GM19452 (cell line): Measurements from ENCODE around the gene MTUS2.

Source experiments
- ATAC-seq: cut with Tn5 transposase; IDR thresholded peaks from one replicate; pipeline ENCODE4 v1.9.1; 2021; ENCODE audit not compliant: unreplicated experiment

Gene MTUS2

DNA sequence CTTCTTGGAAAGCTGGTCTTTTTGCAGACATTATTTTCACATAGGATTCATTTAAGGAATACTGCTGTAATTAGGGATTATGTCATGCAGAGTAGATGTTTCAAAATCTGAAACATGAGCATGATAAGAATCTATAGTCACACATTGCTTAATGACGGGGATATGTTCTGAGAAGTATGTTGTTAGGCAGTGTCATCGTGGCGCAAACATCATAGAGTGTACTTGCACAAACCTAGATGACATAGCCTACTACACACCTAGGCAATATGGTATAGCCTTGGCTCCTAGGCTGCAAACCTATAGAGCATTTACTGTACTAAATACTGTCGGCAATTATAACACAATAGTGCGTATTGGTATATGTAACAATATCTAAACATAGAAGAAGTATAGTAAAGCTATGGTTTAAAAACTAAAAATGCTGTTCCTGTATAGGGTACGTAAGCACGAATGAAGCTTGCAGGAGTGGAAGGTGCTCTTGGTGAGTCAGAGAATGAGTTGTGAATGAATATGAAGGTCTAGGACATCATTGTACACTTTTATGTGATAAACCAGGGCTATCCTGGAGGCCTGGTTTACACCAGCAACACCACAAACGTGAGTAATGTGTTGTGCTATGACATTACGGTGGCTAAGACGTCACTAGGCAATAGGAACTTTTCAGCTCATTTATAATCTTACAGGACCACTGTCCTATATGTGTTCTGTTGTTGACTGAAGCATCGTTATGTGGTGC lies 283.1 kb downstream of the MTUS2 start:
- ATAC-seq: no peak

DNA sequence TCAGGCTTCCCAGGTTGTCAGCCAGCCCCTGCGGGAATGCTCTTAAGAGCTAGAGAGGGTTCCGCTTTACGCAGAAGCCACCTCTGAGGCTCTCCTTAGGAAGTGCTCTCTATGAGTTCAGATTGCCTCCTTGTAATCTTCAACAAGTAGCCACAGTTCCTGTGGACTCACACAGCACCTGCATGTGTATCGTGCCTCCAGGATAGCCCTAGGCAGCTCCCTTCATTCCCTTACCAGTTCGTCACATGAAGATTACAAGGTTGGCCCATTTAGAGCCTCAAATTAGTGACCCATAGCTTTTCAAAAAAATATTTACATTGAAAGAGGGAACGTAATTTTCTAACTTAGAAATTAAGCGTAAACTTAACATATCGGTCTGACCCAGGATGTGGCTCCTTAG lies 284.3 kb downstream of the MTUS2 start:
- no peak for ATAC-seq

DNA sequence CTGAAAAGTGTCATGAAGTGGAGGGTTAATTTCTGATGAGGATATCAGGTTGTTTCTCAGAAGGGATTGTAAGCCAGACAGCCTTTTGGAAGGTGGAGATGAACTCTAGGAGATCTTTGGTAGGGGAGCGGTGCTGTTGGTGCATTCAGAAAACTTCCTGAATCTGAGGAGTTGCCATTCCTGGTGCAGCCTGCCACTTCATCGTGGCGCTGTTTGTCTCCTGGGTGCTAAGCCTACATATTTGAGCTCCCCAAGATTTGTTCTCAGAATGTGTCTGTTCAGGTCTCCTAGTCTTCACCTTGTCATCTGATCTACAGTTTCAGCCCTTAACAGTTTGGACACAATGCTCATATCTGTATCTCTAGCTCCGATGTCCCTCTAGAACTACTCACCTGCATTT lies 285.6 kb downstream of the MTUS2 start:
- ATAC-seq: no peak

DNA sequence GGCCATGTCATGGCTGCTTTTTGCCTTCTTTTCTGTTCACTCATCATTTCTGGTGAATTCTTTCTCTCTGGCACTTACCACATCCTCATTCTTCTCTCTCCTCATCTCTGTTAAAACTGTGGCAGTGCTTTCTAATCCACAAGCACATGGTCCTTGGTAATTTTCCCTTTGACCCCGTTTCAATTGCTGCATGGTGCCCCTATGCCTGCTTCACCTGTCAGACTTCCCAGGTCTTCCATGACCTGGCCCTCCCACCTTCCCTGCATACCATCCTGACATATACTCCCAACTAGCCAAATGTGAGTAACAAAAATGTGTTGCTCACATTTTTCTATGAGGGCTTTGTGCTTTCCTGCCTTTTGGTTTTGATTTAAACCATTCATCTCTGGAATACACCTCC lies 286.5 kb downstream of the MTUS2 start:
- ATAC-seq: no peak

DNA sequence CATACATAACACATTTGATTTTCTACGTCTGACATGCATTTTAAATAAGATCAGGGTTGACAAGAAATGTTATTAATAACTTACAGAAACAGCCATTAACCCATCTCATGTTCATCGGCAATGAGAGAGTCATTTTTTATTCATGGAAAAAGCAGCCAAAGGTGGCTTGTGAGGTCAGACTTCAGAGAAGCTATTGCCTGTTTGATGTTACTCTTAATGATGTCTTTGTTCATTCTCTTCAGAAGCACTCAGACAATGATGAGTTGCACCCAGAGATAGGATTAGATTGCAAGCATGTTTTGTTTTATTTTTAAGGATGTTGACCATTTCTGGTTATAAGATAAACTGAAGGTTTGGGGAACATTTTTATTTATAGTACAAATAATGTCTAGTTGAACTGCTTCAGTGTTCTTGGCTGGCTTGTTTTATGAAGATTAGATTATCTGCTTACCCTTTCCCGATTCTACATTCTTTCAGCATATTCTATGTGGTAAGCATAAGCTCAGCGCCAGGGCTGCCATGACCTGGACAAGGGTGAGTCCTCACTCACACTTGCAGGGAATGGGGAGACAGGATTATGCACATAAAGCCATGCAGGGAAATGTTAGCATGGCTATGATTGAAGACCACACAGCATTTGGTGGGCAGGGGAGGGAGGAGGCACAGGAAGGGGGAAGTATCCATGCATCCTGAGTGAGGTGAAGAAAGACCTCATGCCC lies 288.1 kb downstream of the MTUS2 start:
- no peak for ATAC-seq

DNA sequence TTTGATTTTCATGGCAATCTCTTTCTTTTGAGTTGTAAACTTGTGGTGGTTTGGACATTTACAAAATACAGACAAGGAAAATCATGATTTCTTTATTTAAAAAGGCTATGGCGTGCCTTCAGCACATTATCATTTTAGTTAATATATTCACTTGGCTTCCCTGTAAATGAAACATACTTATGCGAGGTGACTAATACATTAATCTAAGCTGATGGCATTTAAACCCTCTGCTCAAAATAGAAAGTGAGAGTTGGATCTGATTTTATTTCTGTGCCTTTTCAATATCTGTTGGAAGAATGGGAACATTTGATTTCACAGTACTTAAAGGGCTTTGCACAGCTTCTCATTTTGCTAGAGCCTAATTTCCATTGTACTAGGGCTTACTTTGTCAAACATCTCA lies 289.8 kb downstream of the MTUS2 start:
- ATAC-seq: no peak

DNA sequence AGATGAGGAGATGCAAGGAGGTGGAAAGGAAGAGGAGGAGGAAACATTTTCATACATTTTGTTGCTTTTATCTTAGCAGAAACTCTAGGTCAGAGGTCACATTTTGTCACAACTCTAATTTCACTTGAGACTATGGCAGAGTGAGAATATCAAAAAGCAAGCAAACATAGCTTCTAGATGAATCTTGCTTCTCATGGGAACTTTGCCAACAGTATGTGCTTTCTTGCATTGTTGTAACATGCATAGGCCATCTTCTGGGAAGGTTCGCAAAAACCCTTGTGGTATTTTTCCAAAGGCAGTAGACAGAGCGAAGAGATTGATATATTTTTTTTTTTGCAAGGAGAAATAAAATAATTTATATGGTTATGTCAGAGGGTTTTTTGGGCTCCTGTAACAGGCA lies 291.3 kb downstream of the MTUS2 start:
- ATAC-seq: no peak

DNA sequence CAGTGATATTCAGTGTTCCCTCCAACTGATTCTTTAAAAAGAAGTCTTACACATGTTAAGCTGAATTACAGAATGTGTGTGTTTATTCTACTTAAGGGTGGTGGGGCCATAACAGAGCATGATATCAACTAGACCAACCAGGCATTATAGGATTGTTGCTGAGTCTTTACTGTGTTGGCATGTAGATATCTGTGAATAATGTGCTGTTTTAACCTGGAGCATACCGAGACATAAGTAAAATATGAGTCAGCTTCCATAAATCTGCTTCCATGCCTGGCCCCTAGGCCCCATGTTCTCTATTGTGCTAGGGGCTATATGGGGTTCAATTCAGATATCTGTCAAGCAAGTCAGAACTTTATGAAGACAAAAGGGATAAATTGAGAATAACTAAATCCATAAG lies 295.7 kb downstream of the MTUS2 start:
- no peak for ATAC-seq

DNA sequence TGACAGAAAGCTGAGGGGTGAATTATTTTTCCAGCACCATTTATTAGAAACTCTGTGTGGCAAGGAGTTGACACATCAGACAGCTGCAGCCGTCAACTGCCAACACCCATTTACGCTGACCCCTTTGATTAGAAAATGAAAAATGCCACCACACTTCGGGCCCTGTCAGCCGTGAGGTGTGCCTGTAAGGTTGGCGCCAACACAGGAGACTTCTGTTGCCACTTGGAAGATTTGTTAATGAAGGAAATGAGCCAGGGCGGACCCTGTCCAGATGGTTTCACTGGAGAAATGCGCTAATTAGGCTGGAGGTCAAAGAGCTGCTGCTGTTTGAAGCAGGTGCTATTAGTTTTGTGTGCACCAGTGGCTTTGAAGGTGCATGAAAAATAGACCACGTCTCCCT lies 297.5 kb downstream of the MTUS2 start:
- no peak for ATAC-seq

DNA sequence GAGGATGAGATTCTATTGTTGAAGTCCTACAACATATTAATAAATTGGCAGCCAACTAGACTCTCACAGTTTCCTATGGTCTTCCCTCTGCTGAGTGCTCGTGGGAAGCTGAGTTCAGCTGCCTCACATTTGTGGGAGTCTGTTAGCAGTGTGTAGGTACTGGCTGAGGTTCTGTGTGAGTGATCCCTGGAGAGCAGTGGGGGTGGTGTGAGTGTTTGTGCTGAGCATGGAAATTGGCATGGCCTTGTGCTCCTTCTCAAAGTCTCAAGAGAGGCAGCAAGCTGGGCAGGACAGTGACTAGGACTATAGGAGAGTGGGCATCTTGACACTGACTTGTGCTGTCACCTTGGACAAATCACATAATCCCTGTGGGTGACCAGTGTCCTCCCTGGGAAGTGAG lies 298.3 kb downstream of the MTUS2 start:
- ATAC-seq: no peak

DNA sequence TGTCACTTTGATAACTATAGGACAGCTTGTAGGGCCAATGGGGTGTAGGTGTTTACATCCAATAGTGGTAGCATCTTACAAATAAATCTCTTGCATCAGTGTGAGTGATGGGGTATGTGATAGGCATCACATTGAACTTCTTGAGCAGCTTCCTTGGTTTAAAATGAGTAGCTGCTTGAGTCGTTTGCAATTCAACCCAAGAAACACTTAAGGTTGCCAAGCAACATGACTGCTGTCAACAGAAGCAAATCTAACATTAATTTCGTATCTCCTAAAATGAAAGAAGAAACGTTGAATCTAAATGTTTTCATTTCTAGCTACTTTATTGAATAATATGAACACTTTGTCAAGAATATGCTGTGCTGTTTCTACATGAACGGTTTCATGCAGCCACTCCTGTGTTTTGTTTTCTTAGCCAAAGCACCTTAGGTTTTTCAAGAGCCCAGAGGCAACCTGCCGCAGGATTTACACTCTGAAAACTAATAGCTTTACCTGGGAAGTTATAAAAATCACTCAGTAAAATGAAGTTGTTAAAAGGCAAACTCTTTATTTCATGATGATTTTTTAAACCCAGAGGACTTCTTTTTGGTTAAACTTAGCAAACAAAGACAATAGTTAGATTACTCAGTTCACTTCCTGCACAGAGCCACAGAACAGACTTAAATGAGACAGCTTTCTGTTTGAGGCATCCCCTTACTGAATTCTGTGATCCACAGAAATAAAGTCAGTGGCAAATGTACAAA lies 305.2 kb downstream of the MTUS2 start:
- ATAC-seq: peak; percentile 65

DNA sequence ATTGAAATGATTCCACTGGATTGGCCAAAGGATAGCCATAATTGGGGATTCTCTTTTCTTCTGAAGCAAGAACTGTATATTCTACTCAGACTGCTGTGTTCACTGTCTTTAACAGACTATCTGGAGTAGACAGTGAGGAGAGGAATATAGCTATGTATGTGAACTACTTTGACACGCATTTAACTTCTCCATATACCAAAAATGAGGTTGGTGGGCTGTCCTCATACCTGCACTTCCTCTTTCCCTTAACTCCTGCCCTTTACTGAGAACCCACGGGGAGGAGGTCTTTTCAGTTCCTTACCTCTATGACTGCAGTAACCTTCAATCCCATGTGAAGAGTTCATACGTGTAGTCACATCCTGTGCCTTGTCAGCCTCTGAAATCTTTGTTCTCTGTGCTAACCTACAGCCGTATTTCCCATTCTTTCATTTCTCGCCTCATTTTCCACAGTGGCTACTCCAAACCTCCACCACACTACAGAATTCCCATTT lies 305.8 kb downstream of the MTUS2 start:
- ATAC-seq: peak; percentile 79

DNA sequence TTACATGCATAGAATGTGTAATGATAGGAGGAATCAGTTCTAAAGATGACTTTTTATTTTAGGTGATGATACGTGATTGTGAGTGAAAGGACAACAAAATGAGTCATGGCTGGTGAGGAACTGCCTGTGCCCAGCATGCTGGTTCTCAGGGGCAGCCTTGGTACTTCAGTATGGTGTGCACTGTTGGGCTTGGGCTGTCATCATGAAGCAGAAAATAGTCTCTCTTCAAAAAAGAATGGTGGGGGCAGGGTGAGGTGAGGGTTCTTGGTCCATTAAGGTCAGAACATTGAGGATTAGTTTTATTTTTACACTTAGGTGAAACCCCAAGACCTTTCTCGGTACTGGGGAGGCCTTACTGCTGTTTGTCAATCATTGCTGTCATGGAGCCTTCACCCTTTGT lies 309.5 kb downstream of the MTUS2 start:
- ATAC-seq: no peak

DNA sequence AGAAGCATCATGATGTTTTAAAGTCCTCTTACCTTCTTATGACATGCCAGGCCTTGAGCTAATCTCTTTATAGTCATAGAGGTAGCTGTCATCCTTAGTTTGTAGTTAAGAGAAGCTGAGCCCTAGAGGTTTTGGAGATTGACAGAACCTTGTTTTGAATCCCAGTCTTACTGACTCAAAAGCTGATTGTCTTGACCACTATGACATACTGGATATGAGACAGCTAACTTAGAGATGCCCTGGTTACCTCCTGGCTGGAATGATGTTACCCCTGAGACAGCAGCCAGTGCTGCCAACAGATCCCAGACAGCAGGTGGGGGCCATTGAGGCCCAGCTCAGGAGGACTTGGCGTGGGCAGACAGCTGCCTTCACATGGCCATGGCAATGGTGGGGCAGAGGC lies 311.0 kb downstream of the MTUS2 start:
- no peak for ATAC-seq

DNA sequence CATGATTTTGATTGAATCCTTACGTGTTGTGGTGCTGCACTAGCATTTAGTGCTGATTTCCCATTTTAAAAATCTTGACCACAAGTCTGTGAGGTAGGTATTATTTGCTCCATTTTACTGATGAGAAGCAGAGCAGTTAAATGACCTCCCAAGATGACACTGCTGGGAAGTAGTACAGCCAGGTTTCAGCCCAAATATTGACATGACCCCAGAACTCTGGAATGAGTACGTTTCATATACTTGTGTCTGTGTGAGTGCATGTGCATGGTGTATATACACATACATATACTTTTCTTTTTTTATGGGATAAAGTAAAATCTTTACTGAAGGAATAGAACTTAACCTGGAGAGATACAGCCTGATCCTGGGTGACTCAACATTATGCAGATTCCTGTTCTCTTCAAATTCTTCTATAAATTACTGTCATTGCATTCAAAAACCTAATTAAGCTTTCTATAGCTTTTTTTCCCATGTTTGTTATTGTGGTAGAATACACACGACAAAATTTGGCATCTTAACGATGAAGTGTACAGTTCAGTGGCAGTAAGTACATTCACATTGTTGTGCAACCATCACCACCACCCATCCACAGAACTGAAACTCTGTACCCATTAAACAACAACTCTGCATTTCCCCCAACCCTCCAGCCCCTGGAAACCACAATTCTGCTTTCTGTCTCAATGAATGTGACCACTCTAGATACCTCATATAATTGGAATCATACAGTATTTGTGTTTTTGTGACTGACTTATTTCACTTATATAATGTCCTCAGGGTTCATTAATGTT lies 311.9 kb downstream of the MTUS2 start:
- no peak for ATAC-seq

DNA sequence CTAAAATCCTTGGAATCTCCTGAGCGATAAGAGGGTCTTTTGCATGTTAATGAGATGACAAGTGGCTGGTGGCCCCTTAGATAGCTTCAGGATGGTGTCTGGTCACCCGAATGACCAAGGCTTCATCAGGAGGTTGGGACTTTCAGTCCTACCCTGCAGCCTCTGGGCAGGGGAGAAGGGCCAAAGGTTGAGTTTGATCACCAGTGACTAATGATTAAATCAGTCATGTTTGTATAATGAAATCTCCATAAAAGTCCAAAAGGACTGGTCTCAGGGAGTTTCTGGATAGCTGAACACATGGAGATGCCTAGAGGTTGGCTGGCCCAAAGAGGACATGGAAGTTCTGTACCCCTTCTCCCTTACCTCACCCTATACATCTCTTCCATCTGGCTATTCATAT lies 316.2 kb downstream of the MTUS2 start:
- no peak for ATAC-seq

DNA sequence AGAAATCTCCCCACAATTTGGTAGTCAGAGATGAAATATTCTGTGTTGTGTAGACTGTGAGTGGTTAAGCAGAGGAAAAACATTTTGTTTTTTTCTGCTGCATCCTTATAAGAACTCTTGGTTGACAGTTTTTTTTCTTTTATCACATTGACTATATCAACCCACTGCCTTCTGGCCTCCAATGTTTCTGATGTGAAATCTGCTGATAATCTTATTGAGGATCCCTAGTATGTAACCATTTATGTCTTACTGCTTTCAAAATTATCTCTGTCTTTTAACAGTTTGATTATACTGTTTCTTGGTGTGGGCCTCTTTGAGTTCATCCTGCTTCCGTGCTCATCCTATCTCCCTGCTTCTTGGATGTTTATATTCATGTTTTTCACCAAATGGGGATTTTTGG lies 316.9 kb downstream of the MTUS2 start:
- no peak for ATAC-seq

DNA sequence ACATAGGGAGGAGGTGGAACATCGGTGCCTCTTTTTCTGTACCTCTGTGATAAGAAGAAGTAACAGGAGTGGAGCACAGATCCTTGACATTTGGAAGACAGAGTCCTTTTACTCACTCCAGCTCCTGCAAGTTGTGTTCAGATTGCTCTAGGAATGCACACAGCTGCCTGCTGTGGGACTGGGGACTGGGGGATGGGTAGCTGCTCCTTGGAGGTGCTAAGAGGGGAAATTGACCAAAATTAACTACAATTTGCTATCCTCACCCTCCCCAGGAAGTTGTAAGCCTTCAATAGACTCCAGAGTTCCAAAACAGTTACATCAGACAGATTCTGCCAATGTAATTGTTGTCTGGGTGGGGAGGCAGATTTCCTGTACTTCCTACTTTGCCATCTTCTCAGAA lies 317.9 kb downstream of the MTUS2 start:
- no peak for ATAC-seq

DNA sequence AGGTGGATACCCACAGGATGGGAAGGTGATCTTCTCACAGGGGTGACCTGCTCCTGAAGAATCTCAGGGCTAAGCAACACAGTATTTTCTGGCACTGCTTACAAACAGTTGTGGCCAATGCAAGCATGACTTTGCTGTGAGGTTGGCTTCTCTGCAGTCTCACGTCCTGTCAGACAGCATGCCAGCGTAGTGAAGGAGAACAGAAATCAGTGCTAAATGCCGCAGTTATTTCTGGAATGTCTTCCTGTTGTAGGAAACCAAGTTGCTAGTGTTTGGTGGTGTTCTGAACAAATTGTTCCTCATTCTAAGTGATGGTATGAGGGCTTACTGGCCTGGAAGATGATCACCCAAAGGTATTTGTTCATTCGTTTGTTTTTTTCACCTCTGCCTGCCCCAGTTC lies 320.1 kb downstream of the MTUS2 start:
- ATAC-seq: no peak

DNA sequence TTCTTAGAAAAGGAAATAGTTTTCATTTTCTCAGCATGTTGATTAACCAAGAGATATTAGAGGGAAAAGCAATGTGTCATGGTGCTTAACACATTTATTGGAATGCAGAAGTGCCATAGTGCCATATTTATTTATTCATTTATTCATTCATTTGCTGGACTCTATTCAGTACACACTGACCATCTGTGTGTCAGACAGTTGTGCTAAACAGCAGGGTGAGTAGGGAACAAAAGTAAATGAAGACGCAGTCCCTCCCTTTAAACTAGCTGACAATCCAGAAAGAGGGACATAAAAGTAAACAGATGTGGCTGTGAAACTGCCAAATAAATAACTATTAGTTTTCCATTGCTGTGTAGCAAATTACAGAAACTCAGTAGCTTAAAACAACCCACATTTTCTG lies 323.7 kb downstream of the MTUS2 start:
- ATAC-seq: no peak

DNA sequence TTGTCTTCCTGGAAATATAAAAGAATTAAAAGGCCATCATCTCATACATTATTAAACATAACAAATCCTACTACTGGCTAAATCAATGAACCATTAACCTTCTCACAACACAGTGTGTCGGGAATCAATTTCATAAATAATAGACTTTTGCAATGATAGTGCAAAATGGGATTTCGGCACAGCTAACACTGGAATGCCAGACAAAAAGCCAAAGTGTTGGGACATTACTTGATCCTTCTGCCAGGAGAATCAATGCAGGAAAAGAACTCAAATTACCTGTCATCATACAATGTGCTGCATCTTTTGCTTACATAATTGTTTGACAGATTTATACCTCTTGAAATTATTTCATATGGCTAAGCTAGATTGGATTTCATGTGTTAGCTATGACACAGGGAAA lies 334.3 kb downstream of the MTUS2 start:
- no peak for ATAC-seq
